ENCODE measurements around the gene MAP3K13.

MAP3K13 gene

DNA sequence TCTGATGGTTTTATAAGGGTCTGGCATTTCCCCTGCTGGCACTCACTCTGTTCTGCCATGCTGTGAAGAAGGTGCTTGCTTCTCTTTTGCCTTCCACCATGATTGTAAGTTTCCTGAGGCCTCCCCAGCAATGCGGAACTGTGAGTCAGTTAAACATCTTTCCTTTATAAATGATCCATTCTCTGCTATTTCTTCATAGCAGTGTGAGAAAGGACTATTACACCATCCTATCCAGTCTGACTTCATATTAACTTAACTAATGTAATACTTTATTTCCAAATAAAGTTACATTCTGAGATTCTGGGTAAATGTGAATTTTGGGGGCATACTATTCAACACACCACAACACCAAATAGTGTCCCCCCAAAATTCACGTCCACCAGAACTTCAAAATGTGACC, 22.2 kb upstream of the MAP3K13 start:
- DNase-seq (ENCODE audit: low spot score) = no peak
- in situ Hi-C loops (cut with MboI; ENCODE audit: low pct_unique_long_range_greater_than_20kb, low sequenced_read_pairs, unreplicated experiment) = no loop called here
- TF ChIP-seq, protein P1, sequence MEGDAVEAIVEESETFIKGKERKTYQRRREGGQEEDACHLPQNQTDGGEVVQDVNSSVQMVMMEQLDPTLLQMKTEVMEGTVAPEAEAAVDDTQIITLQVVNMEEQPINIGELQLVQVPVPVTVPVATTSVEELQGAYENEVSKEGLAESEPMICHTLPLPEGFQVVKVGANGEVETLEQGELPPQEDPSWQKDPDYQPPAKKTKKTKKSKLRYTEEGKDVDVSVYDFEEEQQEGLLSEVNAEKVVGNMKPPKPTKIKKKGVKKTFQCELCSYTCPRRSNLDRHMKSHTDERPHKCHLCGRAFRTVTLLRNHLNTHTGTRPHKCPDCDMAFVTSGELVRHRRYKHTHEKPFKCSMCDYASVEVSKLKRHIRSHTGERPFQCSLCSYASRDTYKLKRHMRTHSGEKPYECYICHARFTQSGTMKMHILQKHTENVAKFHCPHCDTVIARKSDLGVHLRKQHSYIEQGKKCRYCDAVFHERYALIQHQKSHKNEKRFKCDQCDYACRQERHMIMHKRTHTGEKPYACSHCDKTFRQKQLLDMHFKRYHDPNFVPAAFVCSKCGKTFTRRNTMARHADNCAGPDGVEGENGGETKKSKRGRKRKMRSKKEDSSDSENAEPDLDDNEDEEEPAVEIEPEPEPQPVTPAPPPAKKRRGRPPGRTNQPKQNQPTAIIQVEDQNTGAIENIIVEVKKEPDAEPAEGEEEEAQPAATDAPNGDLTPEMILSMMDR (IDR thresholded peaks at IDR 0.05; ENCODE audit: extremely low read depth, insufficient read depth, missing control alignments) = no peak

DNA sequence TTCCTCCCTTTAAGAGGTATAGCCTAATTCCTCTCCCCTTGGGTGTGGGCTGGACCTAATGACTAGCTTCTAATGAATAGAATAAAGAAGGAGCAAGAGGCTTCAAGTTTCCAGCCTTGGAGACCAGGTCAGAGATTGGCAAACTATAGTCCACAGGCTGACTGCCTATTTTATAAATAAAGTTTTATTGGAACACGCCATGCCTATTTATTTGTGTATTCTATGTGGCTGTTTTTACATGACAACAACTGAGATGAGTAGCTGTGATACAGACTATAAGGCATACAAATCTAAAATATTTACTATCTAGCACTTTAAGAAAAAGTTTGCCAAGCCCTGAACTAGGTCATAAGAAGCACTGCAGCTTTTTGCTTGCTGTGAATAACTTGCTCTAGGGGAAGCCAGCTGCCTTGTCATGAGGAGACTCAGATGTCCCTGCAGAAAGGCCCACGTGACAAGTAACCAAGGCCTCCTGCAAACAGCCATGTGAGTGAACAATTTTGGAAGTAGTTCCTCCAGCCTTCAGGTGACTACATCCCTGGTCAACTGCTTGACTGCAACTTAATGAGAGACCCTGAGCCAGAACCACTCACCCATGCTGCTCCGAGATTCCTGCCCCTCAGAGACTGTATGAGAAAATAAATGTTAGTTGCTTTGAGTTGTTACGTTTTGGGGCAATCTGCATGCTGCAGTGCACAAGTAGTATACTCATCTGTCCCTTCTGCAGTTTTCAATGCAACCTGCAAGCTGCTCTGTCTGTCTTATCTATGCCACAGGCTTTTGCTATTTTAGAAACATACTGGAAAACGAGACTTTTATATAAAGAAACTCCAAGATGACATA, 21.1 kb upstream of the MAP3K13 start:
- no peak for DNase-seq (ENCODE audit: low spot score)
- TF ChIP-seq, protein P1 (IDR thresholded peaks at IDR 0.05; ENCODE audit: extremely low read depth, insufficient read depth, missing control alignments) = no peak
- in situ Hi-C loops (cut with MboI; ENCODE audit: low pct_unique_long_range_greater_than_20kb, low sequenced_read_pairs, unreplicated experiment) = no loop called here

DNA sequence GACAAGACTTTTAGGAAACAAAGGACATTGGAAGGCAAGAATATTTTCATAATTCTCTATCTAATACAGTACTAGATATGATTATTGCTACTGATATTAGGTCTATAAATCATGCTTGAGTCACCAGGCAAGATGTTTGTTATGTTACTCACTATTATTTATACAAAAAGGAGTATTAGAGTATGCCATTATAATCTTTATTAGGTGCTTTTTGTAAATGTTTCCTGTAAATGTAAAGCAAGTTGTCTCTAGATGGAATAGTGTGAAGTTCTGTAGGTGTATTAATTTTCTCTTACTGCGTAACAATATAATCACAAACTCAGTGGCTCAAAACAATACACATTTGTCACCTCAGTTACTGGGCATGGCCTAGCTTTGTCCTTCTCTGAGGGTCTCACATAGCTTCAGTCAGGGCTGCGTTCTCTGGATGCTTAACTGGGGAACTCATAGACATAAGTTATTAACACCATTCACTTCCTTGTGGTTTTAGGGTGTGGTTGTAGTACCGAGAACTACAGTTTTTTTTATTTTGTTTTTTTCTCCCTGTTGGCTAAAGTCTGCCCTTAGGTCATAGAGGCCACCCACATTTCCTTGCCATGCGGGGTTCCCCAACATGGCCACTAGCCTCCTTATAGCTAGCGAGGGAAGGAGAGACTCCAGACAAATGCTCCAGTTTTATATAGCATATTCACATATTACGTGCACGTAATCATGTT, 20.3 kb upstream of the MAP3K13 start:
- DNase-seq (ENCODE audit: low spot score) = no peak
- TF ChIP-seq, protein P1 (IDR thresholded peaks at IDR 0.05; ENCODE audit: extremely low read depth, insufficient read depth, missing control alignments) = no peak
- in situ Hi-C loops (cut with MboI; ENCODE audit: low pct_unique_long_range_greater_than_20kb, low sequenced_read_pairs, unreplicated experiment) = no loop called here

DNA sequence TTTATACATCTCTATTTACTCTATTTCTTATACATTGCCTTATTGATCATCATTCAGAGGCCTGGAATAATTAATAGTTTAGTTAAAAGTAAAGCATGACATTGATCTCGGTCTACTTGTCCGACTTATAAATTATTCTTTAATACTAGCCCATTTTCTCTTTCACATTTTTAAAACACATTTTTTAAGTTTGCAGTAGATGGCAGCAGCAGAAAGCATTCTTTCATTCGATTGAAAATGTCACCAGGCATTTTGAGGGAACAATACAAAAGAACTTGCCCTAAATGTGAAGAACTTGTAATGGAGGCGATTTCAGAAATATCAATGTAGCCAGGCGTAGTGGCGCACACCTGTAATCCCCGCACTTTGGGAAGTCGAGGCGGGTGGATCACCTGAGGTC, 15.5 kb upstream of the MAP3K13 start:
- in situ Hi-C loops (cut with MboI; ENCODE audit: low pct_unique_long_range_greater_than_20kb, low sequenced_read_pairs, unreplicated experiment) = no loop called here
- TF ChIP-seq, protein P1 (IDR thresholded peaks at IDR 0.05; ENCODE audit: extremely low read depth, insufficient read depth, missing control alignments) = no peak
- no peak for DNase-seq (ENCODE audit: low spot score)

DNA sequence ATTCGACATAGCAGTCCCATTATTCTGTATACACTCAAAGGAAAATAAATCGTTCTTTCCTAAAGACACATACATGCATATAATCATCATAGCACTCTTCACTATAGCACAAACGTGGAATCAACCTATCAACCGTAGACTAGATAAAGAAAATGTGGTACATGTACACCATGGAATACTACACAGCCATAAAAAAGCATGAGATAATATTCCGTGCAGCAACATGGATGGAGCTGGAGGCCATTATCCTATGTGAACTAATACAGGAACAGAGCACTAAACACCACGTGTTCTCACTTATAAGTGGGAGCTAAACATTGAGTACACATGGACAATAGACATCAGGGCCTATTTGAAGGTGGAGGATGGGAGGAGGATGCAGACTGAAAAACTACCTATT, 12.1 kb upstream of the MAP3K13 start:
- TF ChIP-seq, protein P1 (IDR thresholded peaks at IDR 0.05; ENCODE audit: extremely low read depth, insufficient read depth, missing control alignments) = no peak
- in situ Hi-C loops (cut with MboI; ENCODE audit: low pct_unique_long_range_greater_than_20kb, low sequenced_read_pairs, unreplicated experiment) = no loop called here
- DNase-seq (ENCODE audit: low spot score) = no peak

DNA sequence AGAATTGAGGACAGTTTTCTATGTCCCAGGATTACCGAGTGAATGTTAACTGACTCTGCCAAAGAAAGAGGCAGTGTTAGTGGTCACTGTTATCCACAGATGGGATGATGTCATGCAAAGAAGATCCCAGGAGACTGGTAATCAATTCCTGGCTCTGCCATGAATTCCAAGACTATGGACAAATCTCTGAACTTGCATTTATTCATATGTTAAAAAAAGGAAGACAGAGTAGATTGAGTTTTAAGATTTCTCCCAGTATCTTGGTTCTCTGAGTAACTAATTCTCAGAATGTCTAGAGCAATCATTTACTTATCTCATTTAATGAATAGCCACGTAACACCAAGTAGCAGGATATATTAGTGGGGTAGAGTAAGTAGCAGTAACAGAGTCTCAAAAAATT, 11.5 kb upstream of the MAP3K13 start:
- no peak for DNase-seq (ENCODE audit: low spot score)
- in situ Hi-C loops (cut with MboI; ENCODE audit: low pct_unique_long_range_greater_than_20kb, low sequenced_read_pairs, unreplicated experiment) = no loop called here
- TF ChIP-seq, protein P1 (IDR thresholded peaks at IDR 0.05; ENCODE audit: extremely low read depth, insufficient read depth, missing control alignments) = no peak
